ENCODE results near the gene EEF1AKMT4. TPM values are rescaled to one million over a fixed set of nuclear protein-coding genes. Genes with fewer than 3 reads are reported as not detected.
A peak's percentile ranks its signal among the peaks of the same experiment; 100 is the strongest.

EEF1AKMT4 gene
- total and polyA plus RNA-seq, 7 donors = 1.4 to 6.5 (median 3.9) TPM

DNA sequence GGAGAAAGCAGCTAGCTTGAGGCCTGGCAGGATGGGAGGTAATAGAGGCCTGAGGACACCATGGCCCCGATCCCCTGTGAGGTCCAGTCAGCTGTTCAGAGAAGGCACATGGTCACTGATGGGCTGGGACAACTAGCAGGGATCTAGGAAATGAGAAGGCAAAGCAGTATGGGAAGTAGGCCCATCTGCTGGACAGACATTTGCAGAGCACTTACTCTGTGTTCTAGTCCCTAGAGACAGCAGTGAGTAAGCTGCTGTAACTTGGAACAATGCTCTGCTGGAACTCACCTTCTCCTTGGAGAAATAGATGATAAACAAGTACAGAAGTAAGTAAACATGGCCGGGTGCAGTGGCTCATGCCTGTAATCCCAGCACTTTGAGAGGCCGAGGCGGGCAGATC, 33.5 kb downstream of the EEF1AKMT4 start:
- H3K36me3 ChIP-seq = no peaks in the 10 kb centered on the region
- intact Hi-C loops (cut with DNase I) = no loop called here
- 77 to 85% methylated on average over 4 of the region's 4 CpGs for WGBS, 2 donors
- H3K27me3 ChIP-seq = peaks cover 0 to 6% (median 0%) of the 10 kb centered on the region in 3 donors
- H3K4me3 ChIP-seq = no peak overlapping the region
- H3K9me3 ChIP-seq = no peaks in the 10 kb centered on the region
- TF ChIP-seq EP300 (IDR thresholded peaks at IDR 0.05) = no peak
- no peak for TF ChIP-seq POLR2AphosphoS5 (IDR thresholded peaks at IDR 0.05)
- no peak for TF ChIP-seq POLR2A (IDR thresholded peaks at IDR 0.05)
- TF ChIP-seq, protein P1, sequence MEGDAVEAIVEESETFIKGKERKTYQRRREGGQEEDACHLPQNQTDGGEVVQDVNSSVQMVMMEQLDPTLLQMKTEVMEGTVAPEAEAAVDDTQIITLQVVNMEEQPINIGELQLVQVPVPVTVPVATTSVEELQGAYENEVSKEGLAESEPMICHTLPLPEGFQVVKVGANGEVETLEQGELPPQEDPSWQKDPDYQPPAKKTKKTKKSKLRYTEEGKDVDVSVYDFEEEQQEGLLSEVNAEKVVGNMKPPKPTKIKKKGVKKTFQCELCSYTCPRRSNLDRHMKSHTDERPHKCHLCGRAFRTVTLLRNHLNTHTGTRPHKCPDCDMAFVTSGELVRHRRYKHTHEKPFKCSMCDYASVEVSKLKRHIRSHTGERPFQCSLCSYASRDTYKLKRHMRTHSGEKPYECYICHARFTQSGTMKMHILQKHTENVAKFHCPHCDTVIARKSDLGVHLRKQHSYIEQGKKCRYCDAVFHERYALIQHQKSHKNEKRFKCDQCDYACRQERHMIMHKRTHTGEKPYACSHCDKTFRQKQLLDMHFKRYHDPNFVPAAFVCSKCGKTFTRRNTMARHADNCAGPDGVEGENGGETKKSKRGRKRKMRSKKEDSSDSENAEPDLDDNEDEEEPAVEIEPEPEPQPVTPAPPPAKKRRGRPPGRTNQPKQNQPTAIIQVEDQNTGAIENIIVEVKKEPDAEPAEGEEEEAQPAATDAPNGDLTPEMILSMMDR (IDR thresholded peaks at IDR 0.05) = no peak
- DNase-seq = no peak
- no peaks in the 10 kb centered on the region for H3K4me1 ChIP-seq
- H3K27ac ChIP-seq = no peak overlapping the region

DNA sequence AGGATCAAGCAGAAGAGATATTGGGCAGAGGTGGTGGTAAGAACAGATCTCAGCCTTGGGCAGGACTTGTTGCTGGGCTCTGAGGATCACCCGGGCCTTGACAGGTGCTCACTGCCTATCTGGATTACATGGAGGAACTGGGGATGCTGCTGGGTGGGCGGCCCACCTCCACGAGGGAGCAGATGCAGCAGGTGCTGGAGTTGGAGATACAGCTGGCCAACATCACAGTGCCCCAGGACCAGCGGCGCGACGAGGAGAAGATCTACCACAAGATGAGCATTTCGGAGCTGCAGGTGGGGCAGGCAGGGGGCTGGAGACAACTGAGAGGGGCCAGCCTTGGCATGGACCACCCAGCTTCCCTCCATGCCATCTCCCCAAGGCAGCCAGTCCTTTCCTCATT, 34.2 kb downstream of the EEF1AKMT4 start:
- no peak overlapping the region for H3K27ac ChIP-seq
- intact Hi-C loops (cut with DNase I) = no loop called here
- no peak overlapping the region for H3K4me3 ChIP-seq
- WGBS, 2 donors = 89 to 93% methylated on average over 8 of the region's 8 CpGs
- no peaks in the 10 kb centered on the region for H3K9me3 ChIP-seq
- H3K4me1 ChIP-seq = no peaks in the 10 kb centered on the region
- H3K27me3 ChIP-seq = peaks cover 0 to 9% (median 0%) of the 10 kb centered on the region in 3 donors
- H3K36me3 ChIP-seq = no peaks in the 10 kb centered on the region
- TF ChIP-seq EP300 (IDR thresholded peaks at IDR 0.05) = no peak
- TF ChIP-seq, protein P1 (IDR thresholded peaks at IDR 0.05) = no peak
- TF ChIP-seq POLR2AphosphoS5 (IDR thresholded peaks at IDR 0.05) = no peak
- no peak for TF ChIP-seq POLR2A (IDR thresholded peaks at IDR 0.05)
- DNase-seq = no peak

DNA sequence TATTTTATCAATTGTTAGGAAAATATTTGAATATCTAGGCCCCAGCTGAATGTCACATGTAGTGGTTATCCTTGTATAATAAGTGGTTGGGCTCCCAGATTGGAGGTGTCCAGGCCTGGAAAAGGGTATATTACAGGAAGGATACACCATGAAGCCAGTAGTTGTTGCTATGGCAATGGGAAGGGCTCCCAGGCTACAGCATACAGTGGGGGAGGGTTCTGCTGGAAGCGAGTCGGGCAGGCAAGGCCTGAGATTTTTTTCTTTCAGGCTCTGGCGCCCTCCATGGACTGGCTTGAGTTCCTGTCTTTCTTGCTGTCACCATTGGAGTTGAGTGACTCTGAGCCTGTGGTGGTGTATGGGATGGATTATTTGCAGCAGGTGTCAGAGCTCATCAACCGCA, 35.2 kb downstream of the EEF1AKMT4 start:
- Histone ChIP-seq H3K4me3 (no peak overlapping the region), H3K4me1 (no peaks in the 10 kb centered on the region), H3K36me3 (no peaks in the 10 kb centered on the region), H3K9me3 (no peaks in the 10 kb centered on the region), H3K27me3 (peaks cover 0 to 19% (median 0%) of the 10 kb centered on the region in 3 donors), H3K27ac (no peak overlapping the region)
- DNase-seq = no peak
- intact Hi-C loops (cut with DNase I) = no loop called here
- TF ChIP-seq, protein P1 (IDR thresholded peaks at IDR 0.05) = no peak
- no peak for TF ChIP-seq EP300 (IDR thresholded peaks at IDR 0.05)
- no peak for TF ChIP-seq POLR2A (IDR thresholded peaks at IDR 0.05)
- TF ChIP-seq POLR2AphosphoS5 (IDR thresholded peaks at IDR 0.05) = no peak
- 16 to 31% methylated on average over 4 of the region's 4 CpGs for WGBS, 2 donors

GRCh38 chr3:184289426-184289938, 40.0 kb downstream of the EEF1AKMT4 start:
- Histone ChIP-seq H3K27ac (no peak overlapping the region), H3K9me3 (no peaks in the 10 kb centered on the region), H3K27me3 (peaks cover 0 to 19% (median 0%) of the 10 kb centered on the region in 3 donors), H3K4me1 (no peaks in the 10 kb centered on the region), H3K36me3 (no peaks in the 10 kb centered on the region), H3K4me3 (no peak overlapping the region)
- DNase-seq = no peak
- 4 to 14% methylated on average over 10 of the region's 10 CpGs for WGBS, 2 donors
- intact Hi-C loops (cut with DNase I) = no loop called here
- TF ChIP-seq POLR2AphosphoS5 (IDR thresholded peaks at IDR 0.05) = no peak
- no peak for TF ChIP-seq EP300 (IDR thresholded peaks at IDR 0.05)
- TF ChIP-seq, protein P1 (IDR thresholded peaks at IDR 0.05) = peak in 3 of 4 experiments; percentile 30 to 51 (median 37)
- TF ChIP-seq POLR2A (IDR thresholded peaks at IDR 0.05) = no peak

GRCh38 chr3:184290331-184290730, 40.9 kb downstream of the EEF1AKMT4 start:
- intact Hi-C loops (cut with DNase I) = no loop called here
- Histone ChIP-seq H3K27me3 (peaks cover 0 to 19% (median 0%) of the 10 kb centered on the region in 3 donors), H3K36me3 (no peaks in the 10 kb centered on the region), H3K4me1 (no peaks in the 10 kb centered on the region), H3K27ac (no peak overlapping the region), H3K9me3 (no peaks in the 10 kb centered on the region), H3K4me3 (no peak overlapping the region)
- WGBS, 2 donors = 88 to 94% methylated on average over 10 of the region's 10 CpGs
- TF ChIP-seq EP300 (IDR thresholded peaks at IDR 0.05) (no peak), POLR2AphosphoS5 (IDR thresholded peaks at IDR 0.05) (no peak), POLR2A (IDR thresholded peaks at IDR 0.05) (no peak)
- TF ChIP-seq, protein P1 (IDR thresholded peaks at IDR 0.05) = no peak
- no peak for DNase-seq
